Left lung (tissue), 10 donors: ENCODE measurements around the gene INPP4B. TPM values are rescaled to one million over a fixed set of nuclear protein-coding genes. Genes with fewer than 3 reads are reported as not detected.

Experiments used
- ATAC-seq: fragments of 200-7000 bp; cut with Tn5 transposase; one replicate; pipeline ENCODE4 v1.9.1; 2020; ENCODE audit warnings: moderate library complexity
- DNase-seq, 4 donors: peaks; one replicate each; pipeline ENCODE4 v3.0.0-alpha.2; 2013 to 2020
- H3K27ac ChIP-seq, 2 donors: fragments of 200-600 bp; sonication (generic) in 1 of 2; one replicate each; pipeline versions ENCODE4 v1.5.0 to v1.8.0; 2020 to 2021
- H3K27me3 ChIP-seq, 2 donors: fragments of 200-600 bp; sonication (generic) in 1 of 2; one replicate each; pipeline versions ENCODE4 v1.5.0 to v1.8.0; 2020 to 2021
- H3K36me3 ChIP-seq, 2 donors: fragments of 200-600 bp; sonication (generic) in 1 of 2; one replicate each; pipeline versions ENCODE4 v1.5.0 to v1.8.0; 2020 to 2021
- H3K4me1 ChIP-seq, 2 donors: fragments of 200-600 bp; one replicate each; pipeline ENCODE4 v1.8.0; 2021
- H3K4me3 ChIP-seq, 2 donors: fragments of 200-600 bp; sonication (generic) in 1 of 2; one replicate each; pipeline versions ENCODE4 v1.5.0 to v1.8.0; 2020 to 2021; ENCODE audit warnings: mild to moderate bottlenecking in 1 of 2
- H3K9me3 ChIP-seq, 2 donors: fragments of 200-600 bp; sonication (generic) in 1 of 2; one replicate each; pipeline versions ENCODE4 v1.5.0 to v1.8.0; 2020 to 2021
- CTCF ChIP-seq, 2 donors: fragments of 200-600 bp; sonication (generic) in 1 of 2; IDR thresholded peaks; one replicate each; pipeline versions ENCODE4 v1.5.0 to v1.8.0; 2021; ENCODE audit warnings: antibody characterized with exemption in 2 of 2
- intact Hi-C, 2 donors: fragments of 100-400 bp; cut with DNase I; formaldehyde crosslinking; loops; one replicate each; pipeline versions ENCODE4 v1.11.2 to v1.14.2; 2022
- polyA plus RNA-seq, 6 donors: library from polyadenylated mRNA; unstranded; fragments of 120-200 nt; gene quantifications; one replicate each; pipeline ENCODE4 v1.2.1, GENCODE V29; 2013; ENCODE audit not compliant: insufficient read length in 6 of 6
- total RNA-seq, 2 donors: library from RNA; stranded (reverse); fragmentation: NEBNext Ultra II Directional; extraction: Animal tissue kit (Norgen Biotek cat#: 25700); gene quantifications; one replicate each; pipeline ENCODE4 v1.2.1, GENCODE V29; 2021
- donor health status: DM: no; HTN: yes; CAD: no.
- donor health status: DM: no; HTN: no; CAD: no.

INPP4B gene
- total and polyA plus RNA-seq, 8 donors, result 7.3 to 15.1 (median 11.6) TPM

DNA sequence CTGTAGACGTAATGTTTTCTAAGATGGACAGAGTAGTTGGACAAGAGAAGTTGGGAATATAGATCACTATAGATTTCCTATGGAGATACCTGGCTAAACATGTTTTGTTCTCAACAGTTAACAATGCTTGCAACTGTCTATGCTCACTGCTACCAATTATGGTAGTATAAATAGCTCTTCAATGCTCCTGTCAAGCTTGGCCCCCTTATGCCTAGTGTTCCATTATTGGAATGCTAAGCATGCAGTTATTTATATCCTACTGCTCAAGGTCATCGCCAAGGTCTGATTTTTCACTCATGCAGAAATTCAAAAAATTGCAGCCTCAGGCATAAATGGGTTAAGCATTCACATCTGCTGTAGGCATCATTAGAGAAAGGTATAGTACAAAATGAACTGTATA is 690.8 kb downstream of the INPP4B start:
- Histone ChIP-seq H3K4me3 (no peak overlapping the region), H3K27ac (no peak overlapping the region), H3K9me3 (no peaks in the 10 kb centered on the region), H3K36me3 (no peaks in the 10 kb centered on the region), H3K4me1 (no peaks in the 10 kb centered on the region), H3K27me3 (no peaks in the 10 kb centered on the region)
- no peak for TF ChIP-seq CTCF (IDR thresholded peaks at IDR 0.05)
- DNase-seq (no peak), ATAC-seq (no peak)
- intact Hi-C loops, result no loop called here

DNA sequence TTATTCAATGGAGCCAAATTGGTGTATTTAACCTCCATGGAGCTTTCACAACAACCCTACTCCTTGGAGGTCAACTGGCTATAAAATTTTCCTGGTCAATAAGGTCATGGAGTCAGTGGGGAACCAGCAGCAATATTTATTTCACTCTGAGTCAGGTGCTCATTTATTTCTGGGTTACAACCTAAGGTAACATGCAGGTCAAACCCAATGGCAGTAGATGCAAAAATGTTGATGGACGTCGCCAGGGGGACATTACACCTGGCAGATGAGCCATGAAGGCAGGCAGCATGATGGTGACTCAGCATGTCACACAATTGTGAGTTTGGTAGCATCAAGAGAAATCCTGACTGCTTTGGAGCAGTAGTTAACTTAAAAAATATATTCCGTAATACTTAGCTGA is 695.6 kb downstream of the INPP4B start:
- ATAC-seq (no peak), DNase-seq (no peak)
- intact Hi-C loops, result no loop called here
- H3K27ac ChIP-seq, result no peak overlapping the region
- TF ChIP-seq CTCF (IDR thresholded peaks at IDR 0.05), result no peak
- H3K36me3 ChIP-seq, result no peaks in the 10 kb centered on the region
- no peaks in the 10 kb centered on the region for H3K9me3 ChIP-seq
- no peak overlapping the region for H3K4me3 ChIP-seq
- H3K4me1 ChIP-seq, result no peaks in the 10 kb centered on the region
- no peaks in the 10 kb centered on the region for H3K27me3 ChIP-seq

GRCh38 chr4:142144813-142145212 is 701.3 kb downstream of the INPP4B start:
- intact Hi-C loops, result no loop called here
- Histone ChIP-seq H3K36me3 (no peaks in the 10 kb centered on the region), H3K4me3 (no peak overlapping the region), H3K4me1 (no peaks in the 10 kb centered on the region), H3K27ac (no peak overlapping the region), H3K9me3 (no peaks in the 10 kb centered on the region), H3K27me3 (no peaks in the 10 kb centered on the region)
- DNase-seq (no peak), ATAC-seq (no peak)
- TF ChIP-seq CTCF (IDR thresholded peaks at IDR 0.05), result no peak

DNA sequence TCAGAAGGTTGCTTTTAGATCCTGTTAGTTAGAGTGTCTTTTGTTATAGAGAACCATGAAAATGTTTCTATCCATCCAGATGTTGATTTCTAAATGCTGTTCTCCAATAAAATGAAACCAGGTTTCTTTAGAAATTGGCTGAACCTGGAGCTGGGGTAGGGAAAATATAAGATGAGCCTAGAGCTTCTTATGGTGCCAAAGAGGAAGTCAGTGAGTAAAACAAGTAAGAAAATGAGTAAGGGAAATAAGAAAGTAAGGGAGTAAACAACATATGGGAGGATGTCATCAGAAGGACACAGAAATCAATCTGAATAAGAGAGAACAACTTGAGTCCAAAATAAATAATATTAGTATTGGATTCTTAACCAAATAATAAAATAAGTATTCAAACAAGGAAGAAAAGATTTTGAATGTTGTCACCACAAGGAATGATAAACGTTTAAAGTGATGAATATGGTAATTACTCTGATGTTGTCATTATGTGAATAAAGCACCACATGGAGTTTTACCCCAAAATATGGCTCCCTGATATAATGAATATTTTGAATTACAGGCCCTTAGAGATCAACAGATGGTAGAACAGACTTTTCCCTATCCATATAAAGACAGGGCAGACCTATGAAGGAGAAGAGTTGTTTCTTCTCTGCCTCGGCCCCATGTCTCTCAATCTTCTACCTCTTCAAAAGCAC is 703.6 kb downstream of the INPP4B start:
- TF ChIP-seq CTCF (IDR thresholded peaks at IDR 0.05), result no peak
- no peak overlapping the region for H3K4me3 ChIP-seq
- H3K27me3 ChIP-seq, result no peaks in the 10 kb centered on the region
- ATAC-seq (no peak), DNase-seq (no peak)
- intact Hi-C loops, result no loop called here
- no peaks in the 10 kb centered on the region for H3K9me3 ChIP-seq
- H3K4me1 ChIP-seq, result no peaks in the 10 kb centered on the region
- H3K36me3 ChIP-seq, result no peaks in the 10 kb centered on the region
- H3K27ac ChIP-seq, result no peak overlapping the region

DNA sequence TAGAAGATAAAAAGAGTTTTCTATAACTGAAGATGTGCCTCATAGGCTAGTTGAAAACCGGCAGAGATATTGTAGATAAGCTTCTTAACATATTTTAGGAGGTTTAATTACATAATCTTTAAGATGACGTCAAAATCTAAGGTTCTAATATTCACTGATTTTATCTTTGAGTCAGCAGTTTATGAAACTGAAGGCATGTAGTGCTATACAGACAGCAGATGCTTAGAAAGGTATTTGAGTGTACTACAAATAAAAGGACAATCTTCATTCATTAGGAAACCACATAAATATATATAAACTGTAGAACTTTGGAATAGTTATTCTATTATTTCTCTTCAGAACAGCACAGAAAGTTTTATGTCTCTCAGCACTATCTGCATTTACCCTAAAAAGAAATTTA is 704.9 kb downstream of the INPP4B start:
- ATAC-seq (no peak), DNase-seq (no peak)
- intact Hi-C loops, result no loop called here
- Histone ChIP-seq H3K27ac (no peak overlapping the region), H3K4me3 (no peak overlapping the region), H3K27me3 (no peaks in the 10 kb centered on the region), H3K9me3 (no peaks in the 10 kb centered on the region), H3K4me1 (no peaks in the 10 kb centered on the region), H3K36me3 (no peaks in the 10 kb centered on the region)
- TF ChIP-seq CTCF (IDR thresholded peaks at IDR 0.05), result no peak
